Common myeloid progenitor, CD34-positive (primary cell): ENCODE results near the gene ERBB4.

Experiments used
- CTCF ChIA-PET: fragments of 350-600 bp; sonication (Branson Sonifier 250); formaldehyde crosslinking; loops from one replicate; lab custom pipeline; 2021; ENCODE audit warnings: antibody characterized with exemption; lab: Charles Lee
- POLR2A ChIA-PET: fragments of 350-600 bp; sonication (Branson Sonifier 250); formaldehyde crosslinking; loops from one replicate; lab custom pipeline; 2021; ENCODE audit warnings: antibody characterized with exemption; lab: Charles Lee
- DNase-seq, 3 donors: peaks; one replicate each; pipeline versions ENCODE4 v3.0.0 to v3.0.0-alpha.2; 2013
- H3K27ac ChIP-seq, 2 experiments: 1 replicate in 1 of 2; 2 replicates in 1 of 2; pipeline ENCODE4 v1.7.0; 2013; ENCODE audit warnings: inconsistent platforms in 2 of 2, low read length in 2 of 2, mild to moderate bottlenecking in 2 of 2, low read depth in 1 of 2, moderate library complexity in 1 of 2; ENCODE audit not compliant: severe bottlenecking in 2 of 2, insufficient read depth in 1 of 2, poor library complexity in 1 of 2
- H3K27me3 ChIP-seq, 5 experiments: replicated peaks in 2 of 5; 1 replicate in 3 of 5; 2 replicates in 2 of 5; pipeline versions ENCODE4 v1.6.1 to v1.7.0; 2013; ENCODE audit warnings: low read length in 4 of 5, mild to moderate bottlenecking in 2 of 5, moderate library complexity in 2 of 5, inconsistent platforms in 1 of 5; ENCODE audit not compliant: insufficient read depth in 5 of 5, control insufficient read depth in 4 of 5
- H3K36me3 ChIP-seq, 4 experiments: 1 replicate in 2 of 4; 2 replicates in 2 of 4; pipeline versions ENCODE4 v1.6.1 to v1.7.0; 2013; ENCODE audit warnings: low read length in 3 of 4, control low read depth in 1 of 4, mild to moderate bottlenecking in 1 of 4; ENCODE audit not compliant: control insufficient read depth in 4 of 4, insufficient read depth in 4 of 4
- H3K4me1 ChIP-seq, 4 experiments: 1 replicate in 3 of 4; 2 replicates in 1 of 4; pipeline versions ENCODE4 v1.6.1 to v1.7.1; 2013; ENCODE audit warnings: low read length in 3 of 4, mild to moderate bottlenecking in 3 of 4, control low read depth in 1 of 4, inconsistent platforms in 1 of 4, moderate library complexity in 1 of 4; ENCODE audit not compliant: control insufficient read depth in 4 of 4, insufficient read depth in 4 of 4; ENCODE audit errors: control extremely low read depth in 1 of 4
- H3K4me3 ChIP-seq, 7 experiments: 1 replicate in 4 of 7; 2 replicates in 3 of 7; pipeline versions ENCODE4 v1.5.1 to v1.7.0; 2013; ENCODE audit warnings: mild to moderate bottlenecking in 7 of 7, low read length in 6 of 7, moderate library complexity in 6 of 7, inconsistent platforms in 2 of 7, low read depth in 2 of 7, control low read depth in 1 of 7; ENCODE audit not compliant: insufficient read depth in 4 of 7, control insufficient read depth in 1 of 7; ENCODE audit errors: extremely low read depth in 1 of 7
- H3K9me3 ChIP-seq, 5 experiments: 1 replicate in 4 of 5; 2 replicates in 1 of 5; pipeline versions ENCODE4 v1.6.1 to v1.7.1; 2013; ENCODE audit warnings: low read length in 4 of 5, mild to moderate bottlenecking in 2 of 5, inconsistent platforms in 1 of 5, low read depth in 1 of 5, moderate library complexity in 1 of 5; ENCODE audit not compliant: control insufficient read depth in 4 of 5, insufficient read depth in 2 of 5; ENCODE audit errors: control extremely low read depth in 1 of 5
- WGBS: methylation state at CpG from one replicate; pipeline ENCODE4 v1.1.5; 2013; ENCODE audit not compliant: insufficient coverage; 5-methylcytosine and 5-hydroxymethylcytosine counted together

ERBB4 gene

DNA sequence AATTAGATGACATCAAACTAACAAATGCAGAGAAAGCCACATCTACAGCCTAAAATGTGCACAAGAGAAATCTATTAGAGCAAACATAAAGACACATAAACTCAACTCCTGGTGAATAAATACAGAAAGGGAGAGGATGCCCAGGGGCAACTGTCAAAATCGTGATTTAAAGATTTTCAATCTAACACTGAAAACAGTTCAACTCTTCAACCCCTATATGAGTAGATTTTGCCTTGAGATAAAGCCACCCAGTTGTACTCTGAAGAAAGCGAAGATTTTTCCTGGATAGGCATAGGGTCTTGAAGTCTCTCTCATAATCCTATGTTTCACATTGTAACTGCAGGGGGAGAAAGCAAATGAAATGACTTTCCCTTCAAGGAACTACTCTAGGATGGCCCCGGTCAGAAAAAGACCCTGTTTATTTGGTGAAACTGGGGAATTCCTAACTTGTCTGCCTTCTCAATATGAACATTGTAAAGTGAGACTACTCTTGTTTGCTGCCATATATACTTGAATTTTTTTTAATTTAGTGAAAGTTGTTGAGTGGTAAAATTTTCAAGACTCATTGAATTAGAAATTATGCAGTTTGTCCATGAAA lies 226.7 kb downstream of the ERBB4 start:
- DNase-seq = no peak
- H3K9me3 ChIP-seq = no peaks in the 10 kb centered on the region
- WGBS = 100% methylated on average over 1 of the region's 3 CpGs
- H3K4me1 ChIP-seq = no peaks in the 10 kb centered on the region
- H3K27ac ChIP-seq = no peak overlapping the region
- H3K27me3 ChIP-seq = no peaks in the 10 kb centered on the region
- H3K36me3 ChIP-seq = no peaks in the 10 kb centered on the region
- no peak overlapping the region for H3K4me3 ChIP-seq
- ChIA-PET CTCF (no interaction called here), POLR2A (no interaction called here)

GRCh38 chr2:212299943-212300342 lies 238.7 kb downstream of the ERBB4 start:
- H3K4me3 ChIP-seq = no peak overlapping the region

DNA sequence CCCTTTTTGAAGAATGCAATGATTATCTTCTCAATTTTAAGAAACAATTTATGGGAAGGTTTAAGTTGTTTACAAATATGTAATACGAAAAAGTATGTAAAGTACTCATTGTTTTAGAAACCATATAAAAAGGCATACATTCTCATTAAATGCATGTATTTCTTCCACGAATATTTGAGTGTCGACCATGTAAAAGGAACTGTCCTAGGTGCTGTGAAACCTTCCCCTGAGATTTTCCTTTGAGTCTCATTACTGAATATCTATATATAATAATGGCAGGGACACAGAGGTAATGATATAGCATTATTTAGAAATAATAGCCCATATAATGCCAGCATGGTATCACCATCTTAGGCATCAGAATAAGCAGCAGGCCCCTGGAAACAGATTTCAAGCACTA lies 239.3 kb downstream of the ERBB4 start:
- POLR2A ChIA-PET = no interaction called here
- Histone ChIP-seq H3K27me3 (no peaks in the 10 kb centered on the region), H3K4me3 (no peak overlapping the region), H3K4me1 (no peaks in the 10 kb centered on the region), H3K27ac (no peak overlapping the region), H3K9me3 (no peaks in the 10 kb centered on the region), H3K36me3 (no peaks in the 10 kb centered on the region)
- CTCF ChIA-PET = no interaction called here
- no CpG with 5 or more reads among the region's 3 CpGs for WGBS
- DNase-seq = no peak

More at GRCh38 chr2:212299943-212300342, 238.7 kb downstream of the ERBB4 start:
- no peak overlapping the region for H3K27ac ChIP-seq
- H3K36me3 ChIP-seq = no peaks in the 10 kb centered on the region
- WGBS = no CpG with 5 or more reads among the region's 2 CpGs
- CTCF ChIA-PET = no interaction called here
- DNase-seq = no peak
- H3K27me3 ChIP-seq = no peaks in the 10 kb centered on the region
- no peaks in the 10 kb centered on the region for H3K4me1 ChIP-seq
- POLR2A ChIA-PET = no interaction called here
- no peaks in the 10 kb centered on the region for H3K9me3 ChIP-seq

- CTCF ChIA-PET = no interaction called here
- H3K36me3 ChIP-seq = no peaks in the 10 kb centered on the region
- POLR2A ChIA-PET = no interaction called here
- H3K4me3 ChIP-seq = no peak overlapping the region
- DNase-seq = no peak
- H3K27ac ChIP-seq = no peak overlapping the region
- H3K4me1 ChIP-seq = no peaks in the 10 kb centered on the region
- no peaks in the 10 kb centered on the region for H3K27me3 ChIP-seq
- WGBS = 90% methylated on average over 2 of the region's 3 CpGs
- H3K9me3 ChIP-seq = no peaks in the 10 kb centered on the region
These were observed 243.0 kb downstream of the ERBB4 start for GRCh38 chr2:212295571-212295970.

DNA sequence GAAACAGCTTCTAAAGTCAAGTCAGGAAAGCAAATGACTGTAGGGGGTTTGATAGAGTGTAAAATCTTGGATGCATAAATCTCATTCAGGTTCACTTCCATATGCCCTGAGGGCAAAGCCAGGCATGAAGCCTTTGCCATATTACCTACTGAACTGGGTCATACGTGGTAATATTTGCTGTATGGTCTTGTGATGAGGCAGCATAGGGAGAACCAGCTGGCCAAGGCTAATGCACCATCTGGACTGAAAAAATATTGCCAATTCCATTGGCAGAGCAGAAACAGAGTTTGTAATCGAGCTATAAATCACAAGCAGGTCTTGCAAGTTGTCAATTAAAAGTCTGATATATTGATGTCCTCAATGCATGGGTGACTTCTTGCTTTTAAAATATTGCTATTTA lies 243.8 kb downstream of the ERBB4 start:
- ChIA-PET CTCF (no interaction called here), POLR2A (no interaction called here)
- no peaks in the 10 kb centered on the region for H3K4me1 ChIP-seq
- no peaks in the 10 kb centered on the region for H3K36me3 ChIP-seq
- no peaks in the 10 kb centered on the region for H3K9me3 ChIP-seq
- no peak overlapping the region for H3K4me3 ChIP-seq
- no peak for DNase-seq
- H3K27me3 ChIP-seq = no peaks in the 10 kb centered on the region
- H3K27ac ChIP-seq = no peak overlapping the region
- whole genome bisulfite sequencing = 100% methylated on average over 1 of the region's 2 CpGs

DNA sequence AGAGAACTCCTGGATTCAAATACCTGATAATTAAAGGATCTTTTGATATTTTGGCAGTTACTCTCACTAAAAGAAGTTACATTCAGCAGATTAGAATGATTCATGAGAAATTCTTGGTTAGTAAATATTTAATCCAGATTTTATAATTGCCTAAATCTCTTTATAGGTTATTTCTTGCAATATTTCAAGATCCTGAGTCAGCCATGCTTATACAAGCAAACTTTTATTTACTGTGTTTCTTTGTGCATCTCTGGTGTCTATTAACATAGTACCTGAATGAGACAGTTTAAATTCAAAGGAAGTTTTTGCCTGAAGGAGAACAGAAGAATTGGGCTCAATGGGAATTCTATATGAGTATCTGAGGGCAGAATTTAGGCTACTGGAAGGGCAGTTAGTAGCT lies 249.3 kb downstream of the ERBB4 start:
- DNase-seq = no peak
- ChIA-PET CTCF (no interaction called here), POLR2A (no interaction called here)
- no peaks in the 10 kb centered on the region for H3K36me3 ChIP-seq
- no peaks in the 10 kb centered on the region for H3K27me3 ChIP-seq
- H3K9me3 ChIP-seq = no peaks in the 10 kb centered on the region
- H3K4me1 ChIP-seq = no peaks in the 10 kb centered on the region
- no peak overlapping the region for H3K4me3 ChIP-seq
- no peak overlapping the region for H3K27ac ChIP-seq

GRCh38 chr2:212288308-212288707 lies 250.3 kb downstream of the ERBB4 start:
- Histone ChIP-seq H3K9me3 (no peaks in the 10 kb centered on the region), H3K27ac (no peak overlapping the region), H3K36me3 (no peaks in the 10 kb centered on the region), H3K4me1 (no peaks in the 10 kb centered on the region), H3K27me3 (no peaks in the 10 kb centered on the region), H3K4me3 (no peak overlapping the region)
- ChIA-PET POLR2A (no interaction called here), CTCF (no interaction called here)
- WGBS = 94% methylated on average over 7 of the region's 8 CpGs
- DNase-seq = no peak
